Esophagus squamous epithelium (tissue), 4 donors: ENCODE measurements around the gene STX12.

Source experiments
- CTCF ChIP-seq, 6 experiments: fragments of 450-650 bp in 4 of 6; fragments of 200-600 bp in 2 of 6; sonication (generic) in 2 of 6; IDR thresholded peaks; one replicate each; pipeline ENCODE4 v1.5.1; 2016 to 2019; ENCODE audit warnings: antibody characterized with exemption in 6 of 6, mild to moderate bottlenecking in 4 of 6, moderate library complexity in 4 of 6
- POLR2A ChIP-seq, 4 donors: fragments of 450-650 bp; IDR thresholded peaks; one replicate each; pipeline ENCODE4 v1.6.1; 2017; ENCODE audit warnings: antibody characterized with exemption in 4 of 4, mild to moderate bottlenecking in 4 of 4, moderate library complexity in 3 of 4

DNA sequence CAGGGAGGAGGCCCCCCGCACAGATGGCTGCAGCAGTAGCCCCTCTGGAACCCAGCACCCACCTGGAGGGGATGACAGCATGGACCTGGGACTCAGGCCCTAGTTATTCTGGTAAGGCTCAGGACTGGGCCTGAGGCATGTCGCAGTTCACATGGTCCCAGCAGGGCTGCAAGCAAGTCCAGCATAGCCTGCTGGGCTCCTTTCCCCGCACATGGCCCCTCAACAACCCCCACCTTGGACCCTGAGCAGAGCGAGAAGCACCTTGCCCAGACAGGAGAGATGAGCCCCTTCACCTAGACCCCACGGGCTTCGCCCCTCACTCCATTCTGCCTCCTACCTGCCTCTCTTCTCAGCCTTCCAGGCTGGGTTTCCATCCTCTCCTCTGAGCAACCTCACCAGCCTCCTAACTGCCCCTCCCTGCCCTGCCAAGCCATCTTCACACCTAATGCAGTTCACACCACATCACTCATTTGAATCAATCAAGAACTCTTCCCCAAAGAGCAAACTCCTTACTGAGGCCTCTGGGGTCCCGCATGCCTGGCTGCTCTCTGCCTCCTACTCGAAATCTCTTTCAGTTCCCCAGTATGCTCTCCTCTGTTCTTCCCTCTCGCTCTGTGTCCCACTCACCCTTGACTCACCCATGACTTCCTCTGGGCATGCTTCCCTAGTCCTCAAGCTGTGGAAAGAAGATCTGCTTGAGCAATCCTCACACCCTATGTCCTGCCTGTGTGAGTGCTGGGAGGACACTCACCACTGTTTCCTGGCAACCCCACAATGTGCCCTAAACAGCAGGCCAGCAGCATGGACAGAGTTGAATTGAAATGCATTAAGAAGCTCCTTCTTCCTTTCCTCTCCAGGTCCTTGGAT lies 89.9 kb downstream of the STX12 start:
- TF ChIP-seq CTCF (IDR thresholded peaks at IDR 0.05) (no peak), POLR2A (IDR thresholded peaks at IDR 0.05) (peak in 1 of 4 donors; percentile 56)
